IPS DF 19.7 (cell line): ENCODE measurements around the gene CHTOP.
"Not testable (repeated sequence)": the region's sequence is repeated elsewhere in the genome, so short reads cannot be mapped to it uniquely, and the experiment has no call there.

ENCODE experiments used
- DNase-seq: peaks from one replicate; pipeline ENCODE4 v3.0.0-alpha.2; 2013; ENCODE audit warnings: low read depth, low spot score

Gene CHTOP

GRCh38 chr1:153631047-153632022 is 2.5 kb upstream of the CHTOP start:
- no peak for DNase-seq

GRCh38 chr1:153633161-153633753 is 609 bp upstream of the CHTOP start:
- DNase-seq, result no peak

- no peak for DNase-seq
Observed at GRCh38 chr1:153635872-153636271, 2.0 kb downstream of the CHTOP start.

DNA sequence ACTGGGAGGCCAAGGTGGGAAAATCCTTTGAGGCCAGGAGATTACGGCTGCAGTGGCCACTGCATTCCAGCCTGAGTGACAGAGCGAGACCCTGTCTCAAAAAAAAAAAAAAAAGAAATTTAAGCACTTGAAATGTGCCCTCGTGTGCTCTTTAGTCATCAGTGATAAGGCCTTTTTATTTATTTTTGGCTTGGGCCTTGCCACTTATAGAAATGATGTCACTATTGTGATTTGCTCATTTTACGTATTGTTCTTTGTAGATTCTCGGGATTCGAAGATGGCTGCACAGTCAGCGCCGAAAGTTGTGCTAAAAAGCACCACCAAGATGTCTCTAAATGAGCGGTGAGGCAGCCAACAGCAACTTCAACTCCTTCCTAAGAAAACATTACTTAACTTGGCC is 2.4 kb downstream of the CHTOP start:
- no peak for DNase-seq

DNA sequence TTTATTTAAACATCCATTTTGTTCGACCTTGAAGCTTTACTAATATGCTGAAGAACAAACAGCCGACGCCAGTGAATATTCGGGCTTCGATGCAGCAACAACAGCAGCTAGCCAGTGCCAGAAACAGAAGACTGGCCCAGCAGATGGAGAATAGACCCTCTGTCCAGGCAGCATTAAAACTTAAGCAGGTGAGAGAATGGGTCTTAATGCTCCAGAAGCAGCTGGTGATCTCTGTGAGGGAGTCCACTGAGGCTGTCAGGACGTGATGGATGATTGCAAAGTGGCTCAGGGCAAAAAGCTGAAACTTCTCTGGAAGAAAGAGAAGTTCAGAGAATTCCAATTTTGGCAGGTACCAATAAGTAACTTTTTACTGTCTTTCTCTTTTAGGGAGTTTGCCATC is 4.4 kb downstream of the CHTOP start:
- DNase-seq, result no peak

- no peak for DNase-seq
Observed at GRCh38 chr1:153639280-153639679, 5.4 kb downstream of the CHTOP start.

- not testable (repeated sequence) for DNase-seq
Observed at GRCh38 chr1:153640213-153640612, 6.3 kb downstream of the CHTOP start.

GRCh38 chr1:153640861-153641260 is 7.0 kb downstream of the CHTOP start:
- DNase-seq, result no peak

DNA sequence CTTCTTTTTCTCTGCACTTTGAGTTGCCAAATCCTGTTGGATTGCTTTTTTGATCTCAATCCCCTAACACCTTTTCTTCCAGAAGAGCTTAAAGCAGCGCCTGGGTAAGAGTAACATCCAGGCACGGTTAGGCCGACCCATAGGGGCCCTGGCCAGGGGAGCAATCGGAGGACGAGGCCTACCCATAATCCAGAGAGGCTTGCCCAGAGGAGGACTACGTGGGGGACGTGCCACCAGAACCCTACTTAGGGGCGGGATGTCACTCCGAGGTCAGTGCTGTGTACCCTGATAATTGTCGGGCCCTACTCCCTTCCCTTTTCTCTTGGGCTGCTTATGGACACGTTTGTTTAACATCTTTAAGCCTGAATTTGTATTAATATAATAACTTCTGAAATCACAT is 8.3 kb downstream of the CHTOP start:
- DNase-seq, result no peak

- DNase-seq, result no peak
Observed at GRCh38 chr1:153643100-153643499, 9.2 kb downstream of the CHTOP start.

GRCh38 chr1:153643816-153644215 is 9.9 kb downstream of the CHTOP start:
- DNase-seq, result no peak

DNA sequence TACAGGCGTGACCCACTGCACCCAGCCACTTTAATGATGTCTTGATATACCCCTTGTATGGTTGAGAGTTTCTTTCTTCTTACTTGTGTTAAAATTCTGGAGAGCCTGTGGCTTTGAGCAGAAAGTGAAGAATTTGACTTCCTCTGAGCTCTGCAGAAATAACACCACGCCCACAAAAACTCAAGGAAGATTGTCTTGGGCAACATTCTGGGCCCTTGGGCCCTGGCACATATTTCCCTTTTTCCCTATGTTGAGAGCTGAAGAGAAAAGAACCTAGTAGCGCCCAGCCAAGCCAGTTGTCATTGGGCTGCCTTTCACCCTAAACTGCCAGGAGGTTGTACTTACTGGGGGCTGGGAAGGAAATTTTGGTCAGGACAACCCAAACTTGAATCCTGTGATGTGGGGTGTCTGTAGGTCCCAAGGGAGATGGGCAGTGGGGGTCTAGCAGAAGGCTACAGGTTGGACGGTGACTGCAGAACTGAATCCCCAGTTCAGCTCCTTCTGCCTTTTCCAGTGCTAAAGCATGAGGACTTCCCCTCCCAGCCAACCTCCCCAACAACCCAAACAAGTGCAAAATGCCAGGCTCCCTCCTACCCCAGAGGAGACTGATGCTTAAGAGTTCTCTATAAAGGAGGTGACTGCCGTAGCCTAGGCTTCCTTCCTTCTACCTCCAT is 12.9 kb downstream of the CHTOP start:
- no peak for DNase-seq

GRCh38 chr1:153647346-153647714 is 13.5 kb downstream of the CHTOP start:
- DNase-seq, result no peak

- DNase-seq, result no peak
Observed at GRCh38 chr1:153648000-153648643, 14.3 kb downstream of the CHTOP start.

DNA sequence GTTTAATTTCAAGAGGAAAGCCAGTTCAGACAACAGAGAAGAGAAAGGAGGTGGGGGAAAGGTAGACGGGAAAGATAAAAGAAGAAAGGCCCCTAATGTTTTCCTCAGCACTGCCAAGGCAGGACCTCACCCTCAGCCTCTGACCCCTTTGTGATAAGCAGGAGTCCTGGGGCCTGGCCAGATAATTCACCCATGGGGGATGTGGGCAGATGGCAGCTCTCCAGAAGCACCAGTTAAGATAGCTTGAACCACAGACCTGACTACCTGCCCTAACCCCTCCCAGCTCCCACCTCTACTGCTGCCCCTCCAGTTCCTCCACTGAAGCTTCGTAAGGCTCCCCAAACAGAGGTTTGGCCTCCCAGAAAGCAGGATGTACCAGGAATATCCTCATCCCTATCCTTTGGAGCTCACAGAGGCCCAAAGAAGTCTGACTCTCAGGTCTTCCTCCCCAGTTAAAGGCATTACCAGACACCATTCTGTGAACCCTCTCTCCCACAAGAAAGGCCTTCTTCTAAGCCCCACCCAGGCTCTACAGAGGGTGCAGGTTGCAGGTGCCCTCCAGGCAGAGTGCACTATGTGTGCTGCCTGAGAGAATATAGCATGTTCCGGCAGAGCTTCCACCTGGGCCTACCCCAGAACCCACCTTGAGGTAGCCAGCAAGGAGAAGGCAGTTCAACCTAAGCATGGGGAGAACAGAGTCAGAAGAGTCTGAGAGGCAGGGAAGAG is 15.4 kb downstream of the CHTOP start:
- DNase-seq, result no peak

- no peak for DNase-seq
Observed at GRCh38 chr1:153649863-153650235, 16.0 kb downstream of the CHTOP start.

GRCh38 chr1:153651771-153652170 is 17.9 kb downstream of the CHTOP start:
- no peak for DNase-seq

DNA sequence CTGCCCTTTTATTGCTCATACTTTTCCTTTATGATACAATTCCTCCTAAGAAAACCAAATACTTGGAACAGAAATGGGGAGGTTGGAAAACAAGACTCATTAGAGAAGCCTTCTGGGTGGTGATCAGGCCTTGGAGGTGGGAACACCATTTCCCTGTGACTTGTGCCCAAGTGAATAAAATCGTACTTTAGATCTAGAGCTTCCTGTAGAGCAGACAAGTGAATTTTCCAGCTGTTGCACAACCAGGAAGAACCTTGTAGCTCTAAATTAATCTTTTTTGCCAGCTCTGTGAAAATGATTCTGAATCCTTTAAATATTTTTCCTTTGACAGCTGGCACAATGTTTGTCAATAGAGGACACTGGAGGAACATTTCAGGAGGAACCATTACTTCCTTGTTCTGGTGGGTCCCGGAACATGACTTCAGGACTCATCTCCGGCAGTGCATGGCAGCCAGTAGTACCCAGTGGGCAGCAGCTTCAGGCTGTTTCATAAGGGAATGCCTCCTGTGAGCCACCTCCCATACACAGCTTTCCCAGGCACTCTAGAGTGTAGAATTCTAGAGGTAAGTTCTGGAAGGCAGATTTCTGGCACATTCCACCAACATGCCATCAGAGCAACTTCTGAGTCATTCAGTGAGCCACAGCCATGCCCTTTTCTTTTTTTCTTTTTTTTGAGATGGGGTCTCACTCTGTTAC is 19.1 kb downstream of the CHTOP start:
- DNase-seq, result no peak

DNA sequence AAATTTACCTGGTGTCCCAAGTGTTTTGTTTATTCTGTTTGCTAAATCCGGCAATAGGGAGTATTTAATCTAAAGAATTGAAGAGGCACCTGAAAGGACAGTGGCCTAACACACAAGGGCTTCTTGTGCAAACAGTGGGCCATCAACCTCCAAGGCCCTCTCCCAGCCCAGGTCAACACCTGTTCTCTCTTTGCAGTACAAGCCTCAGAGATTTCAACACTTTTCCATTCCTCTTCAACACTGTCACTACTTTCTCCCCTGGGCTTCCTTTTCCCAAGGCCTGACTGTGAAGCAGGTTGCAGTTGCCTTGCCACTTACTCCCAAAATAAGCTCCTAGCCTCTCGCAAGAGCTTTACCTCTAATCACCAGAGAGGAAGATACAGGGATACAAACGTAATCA is 21.5 kb downstream of the CHTOP start:
- DNase-seq, result no peak

DNA sequence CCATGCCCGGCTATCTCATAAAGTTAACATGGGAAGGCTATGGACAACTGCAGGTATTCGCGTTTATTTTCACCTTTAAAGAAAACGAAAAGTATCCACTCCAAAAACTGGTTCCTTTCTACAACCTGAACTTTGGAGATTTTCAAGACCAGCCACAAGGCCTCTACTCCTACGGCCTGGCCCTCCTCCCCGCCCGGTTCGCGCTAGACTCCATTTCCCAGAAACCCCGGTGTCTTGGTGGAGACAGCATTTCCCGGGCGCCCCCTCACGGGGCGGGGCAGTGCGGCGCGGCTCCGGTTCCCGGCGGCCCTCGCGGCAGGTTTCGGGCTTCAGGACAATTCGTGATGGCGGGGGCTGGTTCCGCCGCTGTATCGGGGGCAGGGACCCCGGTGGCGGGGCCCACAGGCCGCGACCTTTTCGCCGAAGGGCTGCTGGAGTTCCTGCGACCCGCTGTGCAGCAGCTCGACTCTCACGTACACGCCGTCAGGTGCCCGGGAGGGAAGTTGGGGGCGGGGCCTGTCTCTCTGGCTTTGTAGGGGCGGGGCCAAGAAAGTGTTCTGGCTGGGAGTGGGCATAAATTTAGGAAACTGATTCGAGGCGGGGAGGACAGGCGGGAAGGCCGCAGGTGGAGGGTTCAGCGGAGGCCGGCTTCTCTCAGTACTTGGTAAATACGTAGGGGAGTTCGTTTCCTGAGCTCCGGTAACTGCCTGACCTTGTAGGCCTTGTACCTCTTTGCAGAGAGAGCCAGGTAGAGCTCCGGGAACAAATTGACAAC is 24.7 kb downstream of the CHTOP start, which contains the start of gene SNAPIN:
Gene SNAPIN, plus strand, starts transcription at position 304 of the 775 bp plus-strand sequence. Its CDS starts 41 bp downstream, at position 345.
- DNase-seq, result no peak
